ENCODE measurements around the gene ITGA11. TPM values are rescaled to one million over a fixed set of nuclear protein-coding genes. Genes with fewer than 3 reads are reported as not detected.

The ITGA11 gene
- total RNA-seq, 1 donor from 2014 or later: not detected

DNA sequence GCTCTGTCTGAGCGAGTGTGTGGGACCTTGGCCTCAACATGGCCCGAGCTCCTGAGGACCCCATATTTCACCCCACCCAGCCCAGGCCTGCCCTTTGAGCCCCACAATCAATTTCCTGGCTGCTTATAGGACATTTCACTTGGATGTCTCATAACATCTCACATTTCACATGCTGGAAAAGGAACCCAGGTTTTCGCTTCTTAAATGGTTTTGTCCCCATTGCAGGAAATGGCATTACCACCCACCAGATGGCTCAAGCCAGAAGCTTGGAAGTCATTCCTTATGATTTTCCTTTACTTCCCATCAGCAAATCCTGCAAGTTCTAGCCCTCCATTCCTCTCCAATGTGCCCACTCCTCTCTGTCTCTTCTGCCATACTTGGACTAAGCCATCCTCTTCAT is 14.9 kb downstream of the ITGA11 start:
- Mint-ChIP-seq H3K27ac (no peak overlapping the region), H3K9me3 (ENCODE audit: low read depth) (no peaks in the 10 kb centered on the region), H3K4me1 (ENCODE audit: low read depth) (peaks cover 19% of the 10 kb centered on the region), H3K4me3 (ENCODE audit: low read depth) (no peak overlapping the region), H3K36me3 (ENCODE audit: insufficient read depth) (no peaks in the 10 kb centered on the region), H3K27me3 (peaks cover 13% of the 10 kb centered on the region)
- no peak for TF ChIP-seq CTCF (IDR thresholded peaks at IDR 0.05; ENCODE audit: unreplicated experiment)
- no peak for DNase-seq (ENCODE audit: low spot score, unreplicated experiment)

GRCh38 chr15:68416158-68416535 is 15.8 kb downstream of the ITGA11 start:
- Mint-ChIP-seq H3K4me1 (ENCODE audit: low read depth) (peaks cover 16% of the 10 kb centered on the region), H3K9me3 (ENCODE audit: low read depth) (no peaks in the 10 kb centered on the region), H3K36me3 (ENCODE audit: insufficient read depth) (no peaks in the 10 kb centered on the region), H3K27ac (no peak overlapping the region), H3K27me3 (peaks cover 13% of the 10 kb centered on the region), H3K4me3 (ENCODE audit: low read depth) (no peak overlapping the region)
- TF ChIP-seq CTCF (IDR thresholded peaks at IDR 0.05; ENCODE audit: unreplicated experiment): no peak
- DNase-seq (ENCODE audit: low spot score, unreplicated experiment): no peak

DNA sequence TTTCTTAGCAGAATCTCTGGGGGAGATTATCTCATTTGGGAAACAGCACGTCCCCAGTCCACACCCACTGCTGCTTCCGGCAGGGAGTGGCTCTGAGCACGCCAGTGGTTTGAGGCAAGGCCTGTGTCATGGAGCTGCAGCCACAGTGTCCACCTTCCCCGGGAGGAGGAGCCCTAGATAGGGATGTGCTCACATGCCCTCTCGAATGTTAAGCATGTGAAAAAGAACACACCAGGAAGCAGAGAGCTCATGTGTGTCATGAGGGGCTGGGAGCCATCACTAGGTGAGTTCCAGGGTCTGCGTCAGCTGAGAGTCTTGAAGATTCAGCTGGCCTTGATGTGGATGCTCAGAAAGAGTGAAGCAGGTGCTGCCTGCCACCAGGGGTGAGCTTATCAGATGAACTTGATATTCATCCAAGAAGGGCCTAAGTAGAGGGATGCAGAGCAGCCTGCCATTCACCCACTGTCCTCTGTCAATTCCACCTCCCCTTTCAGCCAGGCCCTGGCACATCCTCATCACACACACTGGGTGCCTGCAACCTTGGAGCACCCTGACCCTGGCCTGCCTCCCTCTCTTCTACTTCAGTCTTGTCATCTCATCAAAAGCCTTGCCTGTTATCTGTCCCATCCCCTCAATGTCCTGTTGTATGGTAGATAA is 16.3 kb downstream of the ITGA11 start:
- Mint-ChIP-seq H3K9me3 (ENCODE audit: low read depth) (no peaks in the 10 kb centered on the region), H3K27me3 (peaks cover 13% of the 10 kb centered on the region), H3K27ac (no peak overlapping the region), H3K36me3 (ENCODE audit: insufficient read depth) (no peaks in the 10 kb centered on the region), H3K4me3 (ENCODE audit: low read depth) (no peak overlapping the region), H3K4me1 (ENCODE audit: low read depth) (peaks cover 13% of the 10 kb centered on the region)
- DNase-seq (ENCODE audit: low spot score, unreplicated experiment): no peak
- TF ChIP-seq CTCF (IDR thresholded peaks at IDR 0.05; ENCODE audit: unreplicated experiment): no peak

DNA sequence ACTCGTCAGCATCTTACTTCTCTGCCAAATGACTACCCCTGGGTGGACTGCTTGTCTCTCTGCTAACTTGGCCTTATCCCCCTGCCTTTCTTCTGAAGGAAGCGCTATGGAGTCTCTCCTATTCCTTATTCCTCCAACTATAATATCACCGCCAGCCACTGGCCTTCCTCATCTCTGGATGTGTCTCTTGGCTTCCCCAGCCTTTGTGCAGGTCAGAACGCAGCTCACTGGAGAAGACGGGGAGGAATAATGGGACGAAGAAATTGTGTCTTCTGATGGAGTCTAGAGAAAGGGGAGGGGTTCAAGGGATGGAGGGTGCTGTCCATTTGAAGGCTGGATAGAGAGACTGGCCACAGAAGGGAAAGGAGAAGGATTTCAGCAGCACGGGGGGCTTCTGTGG is 16.9 kb downstream of the ITGA11 start:
- H3K4me1 Mint-ChIP-seq (ENCODE audit: low read depth): peaks cover 7% of the 10 kb centered on the region
- H3K27me3 Mint-ChIP-seq: peaks cover 16% of the 10 kb centered on the region
- no peaks in the 10 kb centered on the region for H3K9me3 Mint-ChIP-seq (ENCODE audit: low read depth)
- DNase-seq (ENCODE audit: low spot score, unreplicated experiment): no peak
- no peak overlapping the region for H3K27ac Mint-ChIP-seq
- H3K4me3 Mint-ChIP-seq (ENCODE audit: low read depth): no peak overlapping the region
- no peak for TF ChIP-seq CTCF (IDR thresholded peaks at IDR 0.05; ENCODE audit: unreplicated experiment)
- no peaks in the 10 kb centered on the region for H3K36me3 Mint-ChIP-seq (ENCODE audit: insufficient read depth)

- Mint-ChIP-seq H3K4me1 (ENCODE audit: low read depth) (peaks cover 6% of the 10 kb centered on the region), H3K9me3 (ENCODE audit: low read depth) (no peaks in the 10 kb centered on the region), H3K27ac (no peak overlapping the region), H3K27me3 (peaks cover 19% of the 10 kb centered on the region), H3K36me3 (ENCODE audit: insufficient read depth) (no peaks in the 10 kb centered on the region), H3K4me3 (ENCODE audit: low read depth) (no peak overlapping the region)
- no peak for DNase-seq (ENCODE audit: low spot score, unreplicated experiment)
- TF ChIP-seq CTCF (IDR thresholded peaks at IDR 0.05; ENCODE audit: unreplicated experiment): no peak
Measured at GRCh38 chr15:68414591-68414990, 17.4 kb downstream of the ITGA11 start.
